IMR-90 (cell line): Measurements from ENCODE around the gene PPP1R14C. TPM values are rescaled to one million over a fixed set of nuclear protein-coding genes. Genes with fewer than 3 reads are reported as not detected.

Experiments
- ATAC-seq: fragments of 200-7000 bp; cut with Tn5 transposase; 2 replicates; pipeline ENCODE4 v1.9.1; 2020; ENCODE audit warnings: low read depth, mild to moderate bottlenecking, moderate library complexity
- BruUV-seq: library from RNA; stranded (reverse); fragments of 400-500 nt; replicated peaks from 2 replicates; lab custom pipeline; 2021; lab: Mats Ljungman, UMichigan
- CTCF ChIA-PET: fragments of 300-600 bp; formaldehyde crosslinking; extraction: SDS; loops from one replicate; lab custom pipeline; 2021; ENCODE audit warnings: antibody characterized with exemption; lab: Yijun Ruan, JAX
- POLR2A ChIA-PET: fragments of 300-600 bp; sonication (Branson Sonifier 250); formaldehyde crosslinking; loops from one replicate; lab custom pipeline; 2022; ENCODE audit warnings: antibody characterized with exemption; ENCODE audit not compliant: unreplicated experiment; lab: Charles Lee
- DNase-seq: peaks from one replicate; pipeline ENCODE4 v3.0.0; 2013
- H2AFZ ChIP-seq: replicated peaks from 2 replicates; pipeline ENCODE3; 2013; ENCODE audit warnings: low read length, mild to moderate bottlenecking; ENCODE audit not compliant: poor library complexity
- H2AK5ac ChIP-seq: 2 replicates; pipeline ENCODE4 v1.6.1; 2013; ENCODE audit warnings: low read depth, low read length, inconsistent platforms
- H2AK9ac ChIP-seq: replicated peaks from 2 replicates; pipeline ENCODE3; 2013; ENCODE audit warnings: mild to moderate bottlenecking, low read depth, low read length, moderate library complexity; ENCODE audit not compliant: poor library complexity
- H2BK120ac ChIP-seq: 2 replicates; pipeline ENCODE4 v1.6.1; 2013; ENCODE audit warnings: low read depth, low read length, inconsistent platforms
- H2BK15ac ChIP-seq: 3 replicates; pipeline ENCODE4 v1.6.1; 2013; ENCODE audit warnings: low read depth, low read length, inconsistent platforms
- H2BK20ac ChIP-seq: 2 replicates; pipeline ENCODE4 v1.6.1; 2013; ENCODE audit warnings: low read depth, mild to moderate bottlenecking, inconsistent platforms, low read length, moderate library complexity
- H2BK5ac ChIP-seq: 2 replicates; pipeline ENCODE4 v1.6.1; 2013; ENCODE audit warnings: mild to moderate bottlenecking, low read depth, low read length, inconsistent platforms; ENCODE audit not compliant: poor library complexity, severe bottlenecking
- H3K14ac ChIP-seq: replicated peaks from 2 replicates; pipeline ENCODE4 v1.6.1; 2013; ENCODE audit warnings: low read depth, low read length, inconsistent platforms
- H3K18ac ChIP-seq: 2 replicates; pipeline ENCODE4 v1.6.1; 2013; ENCODE audit warnings: low read depth, low read length, control low read depth
- H3K23ac ChIP-seq: 2 replicates; pipeline ENCODE4 v1.6.1; 2013; ENCODE audit warnings: low read depth, low read length, inconsistent platforms
- H3K27ac ChIP-seq: 2 replicates; pipeline ENCODE4 v1.5.1; 2013; ENCODE audit warnings: mild to moderate bottlenecking, control low read depth, low read length; ENCODE audit not compliant: insufficient read depth
- H3K27me3 ChIP-seq: 2 replicates; pipeline ENCODE4 v1.6.1; 2013; ENCODE audit warnings: low read length; ENCODE audit not compliant: control insufficient read depth, insufficient read depth
- H3K36me3 ChIP-seq: 2 replicates; pipeline ENCODE4 v1.6.1; 2013; ENCODE audit warnings: low read length, mixed read lengths; ENCODE audit not compliant: control insufficient read depth, insufficient read depth
- H3K4ac ChIP-seq: 2 replicates; pipeline ENCODE4 v1.6.1; 2013; ENCODE audit warnings: low read depth, low read length, inconsistent platforms
- H3K4me1 ChIP-seq: 2 replicates; pipeline ENCODE4 v1.6.1; 2013; ENCODE audit warnings: low read length, mixed read lengths; ENCODE audit not compliant: control insufficient read depth, insufficient read depth
- H3K4me2 ChIP-seq: 2 replicates; pipeline ENCODE4 v1.6.1; 2013; ENCODE audit warnings: low read depth, mild to moderate bottlenecking, control low read depth, low read length, moderate library complexity
- H3K4me3 ChIP-seq: 2 replicates; pipeline ENCODE4 v1.5.1; 2013; ENCODE audit warnings: low read depth, mild to moderate bottlenecking, control low read depth, low read length, moderate library complexity; ENCODE audit not compliant: insufficient read depth
- H3K56ac ChIP-seq: 2 replicates; pipeline ENCODE4 v1.6.1; 2013; ENCODE audit warnings: low read length, inconsistent platforms; ENCODE audit not compliant: insufficient read depth; ENCODE audit errors: extremely low read depth
- H3K79me1 ChIP-seq, 2 experiments: 2 replicates each; pipeline ENCODE4 v1.6.1; 2013; ENCODE audit warnings: low read length in 2 of 2, inconsistent platforms in 1 of 2, low read depth in 1 of 2
- H3K9ac ChIP-seq: 2 replicates; pipeline ENCODE4 v1.6.1; 2013; ENCODE audit warnings: low read depth, low read length, control low read depth
- H3K9me1 ChIP-seq: 2 replicates; pipeline ENCODE4 v1.6.1; 2013; ENCODE audit warnings: low read length, inconsistent platforms; ENCODE audit not compliant: insufficient read depth
- H3K9me3 ChIP-seq: 2 replicates; pipeline ENCODE4 v1.6.1; 2013; ENCODE audit warnings: low read length; ENCODE audit not compliant: control insufficient read depth, insufficient read depth
- H4K20me1 ChIP-seq: 2 replicates; pipeline ENCODE4 v1.6.1; 2013; ENCODE audit warnings: low read length, inconsistent platforms; ENCODE audit not compliant: insufficient read depth
- H4K5ac ChIP-seq: 2 replicates; pipeline ENCODE4 v1.6.1; 2013; ENCODE audit warnings: mild to moderate bottlenecking, low read depth, low read length, control low read depth
- H4K8ac ChIP-seq, 2 experiments: 2 replicates each; pipeline ENCODE4 v1.6.1; 2013; ENCODE audit warnings: low read depth in 2 of 2, low read length in 2 of 2, control low read depth in 1 of 2, inconsistent platforms in 1 of 2
- H4K91ac ChIP-seq: 2 replicates; pipeline ENCODE4 v1.6.1; 2013; ENCODE audit warnings: low read depth, low read length, inconsistent platforms; ENCODE audit not compliant: insufficient read depth
- BHLHE40 ChIP-seq: fragments of 150-350 bp; IDR thresholded peaks from 2 replicates; pipeline ENCODE4 v1.6.1; 2016; ENCODE audit warnings: mild to moderate bottlenecking, low read depth, low read length
- CHD1 ChIP-seq: IDR thresholded peaks from 2 replicates; pipeline ENCODE4 v1.6.1; 2012; ENCODE audit warnings: low read depth, low read length, improper control_type of control experiment
- MAZ ChIP-seq: IDR thresholded peaks from 2 replicates; pipeline ENCODE4 v1.6.1; 2012; ENCODE audit warnings: low read depth, mild to moderate bottlenecking, low read length, improper control_type of control experiment, moderate library complexity, borderline replicate concordance
- MXI1 ChIP-seq: IDR thresholded peaks from 2 replicates; pipeline ENCODE4 v1.6.1; 2012; ENCODE audit warnings: low read depth, mild to moderate bottlenecking, low read length, moderate library complexity, borderline replicate concordance
- NFE2L2 ChIP-seq: fragments of 150-350 bp; IDR thresholded peaks from 2 replicates; pipeline ENCODE4 v1.6.1; 2016; ENCODE audit warnings: low read depth, mild to moderate bottlenecking, low read length
- SMC3 ChIP-seq: fragments of 150-350 bp; IDR thresholded peaks from 2 replicates; pipeline ENCODE4 v1.6.1; 2016; ENCODE audit warnings: low read depth, mild to moderate bottlenecking, antibody characterized with exemption, low read length, moderate library complexity
- WGBS, 2 experiments: methylation state at CpG; one replicate each; pipeline versions ENCODE4 v1.1.5 to v1.1.7; 2013; ENCODE audit warnings: missing lambda C conversion rate in 2 of 2; ENCODE audit not compliant: insufficient read length in 1 of 2; ENCODE audit errors: extremely low coverage in 2 of 2; 5-methylcytosine and 5-hydroxymethylcytosine counted together
- dilution Hi-C: fragments of 300-500 bp; cut with HindIII; formaldehyde crosslinking; loops from one replicate; pipeline ENCODE4 v1.14.3; 2018; ENCODE audit warnings: low sequenced_read_pairs; ENCODE audit not compliant: unreplicated experiment
- in situ Hi-C: fragments of 300-500 bp; cut with MboI; formaldehyde crosslinking; loops from 3 replicates; pipeline ENCODE4 v1.14.3; 2019; ENCODE audit warnings: low sequenced_read_pairs, inconsistent platforms, mixed read lengths
- intact Hi-C: fragments of 100-400 bp; cut with micrococcal nuclease; formaldehyde crosslinking; loops from 2 replicates; pipeline ENCODE4 v1.10.0; 2022
- polyA plus RNA-seq, 3 experiments: library from polyadenylated mRNA; depleted of rRNA; stranded (reverse); fragments of >200 nt; gene quantifications; 2 replicates each; pipeline ENCODE4 v1.2.3, GENCODE V29; 2012; ENCODE audit warnings: low replicate concordance in 1 of 3
- total RNA-seq: library from RNA; depleted of rRNA; stranded (reverse); fragments of >200 nt; gene quantifications from 2 replicates; pipeline ENCODE4 v1.2.3, GENCODE V29; 2012
- TF ChIP-seq, protein P1 (sequence below): conservative IDR thresholded peaks from 2 replicates; pipeline ENCODE4 v1.5.1; 2012; ENCODE audit warnings: mild to moderate bottlenecking, low read depth, low read length, improper control_type of control experiment
- TF ChIP-seq, protein P2 (sequence below): fragments of 150-350 bp; IDR thresholded peaks from 2 replicates; pipeline ENCODE4 v1.6.1; 2017; ENCODE audit warnings: mild to moderate bottlenecking, antibody characterized with exemption, low read length, low read depth

PPP1R14C gene
- total and polyA plus RNA-seq, 2 of the 4 experiments (the other 2 are of a cell fraction) = not detected

DNA sequence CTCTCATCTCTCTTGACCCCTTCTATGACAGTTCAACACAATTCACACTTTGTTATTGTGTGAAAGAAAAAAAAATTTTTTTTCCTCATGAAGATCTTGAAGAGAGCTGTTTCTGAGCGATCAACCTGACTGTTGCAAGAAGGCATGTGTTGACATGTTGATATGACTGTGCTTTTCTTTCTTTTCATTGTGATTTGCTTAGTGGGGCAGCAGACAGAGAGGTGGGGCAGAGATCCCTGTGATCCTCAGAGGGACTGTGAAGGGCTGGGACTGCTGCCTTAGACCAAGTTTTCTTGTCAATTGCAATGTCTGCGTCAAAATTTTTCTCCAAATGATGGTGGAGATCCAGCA is 155.2 kb downstream of the PPP1R14C start:
- intact Hi-C loops (no loop called here), in situ Hi-C loops (no loop called here), dilution Hi-C loops (no loop called here)
- no TSS peak for BruUV-seq
- DNase-seq = no peak
- Histone ChIP-seq H4K20me1 (no peaks in the 10 kb centered on the region), H4K91ac (no peak overlapping the region), H2BK120ac (no peak overlapping the region), H2BK5ac (no peak overlapping the region), H4K8ac (no peak overlapping the region), H3K4me2 (no peak overlapping the region), H2AK9ac (no peak overlapping the region), H3K4me1 (no peaks in the 10 kb centered on the region), H3K23ac (no peak overlapping the region), H3K14ac (no peak overlapping the region), H2AK5ac (no peak overlapping the region), H3K9me1 (no peaks in the 10 kb centered on the region), H2BK20ac (no peak overlapping the region), H3K4ac (no peak overlapping the region), H4K5ac (no peak overlapping the region), H3K79me1 (no peaks in the 10 kb centered on the region), H3K27ac (no peak overlapping the region), H3K36me3 (no peaks in the 10 kb centered on the region), H3K27me3 (peaks cover 2% of the 10 kb centered on the region; the same call in 1 of the 2 replicates), H3K4me3 (no peak overlapping the region), H3K56ac (no peak overlapping the region), H2AFZ (no peak overlapping the region), H3K9ac (no peak overlapping the region), H2BK15ac (no peak overlapping the region), H3K9me3 (peaks cover 9% of the 10 kb centered on the region), H3K18ac (no peak overlapping the region)
- CTCF ChIA-PET = no interaction called here
- no CpG with 5 or more reads among the region's 2 CpGs for WGBS, 2 experiments
- POLR2A ChIA-PET = no interaction called here
- TF ChIP-seq SMC3 (no peak), MXI1 (no peak), MAZ (no peak), BHLHE40 (no peak), NFE2L2 (no peak), CHD1 (no peak)
- TF ChIP-seq, protein P1, sequence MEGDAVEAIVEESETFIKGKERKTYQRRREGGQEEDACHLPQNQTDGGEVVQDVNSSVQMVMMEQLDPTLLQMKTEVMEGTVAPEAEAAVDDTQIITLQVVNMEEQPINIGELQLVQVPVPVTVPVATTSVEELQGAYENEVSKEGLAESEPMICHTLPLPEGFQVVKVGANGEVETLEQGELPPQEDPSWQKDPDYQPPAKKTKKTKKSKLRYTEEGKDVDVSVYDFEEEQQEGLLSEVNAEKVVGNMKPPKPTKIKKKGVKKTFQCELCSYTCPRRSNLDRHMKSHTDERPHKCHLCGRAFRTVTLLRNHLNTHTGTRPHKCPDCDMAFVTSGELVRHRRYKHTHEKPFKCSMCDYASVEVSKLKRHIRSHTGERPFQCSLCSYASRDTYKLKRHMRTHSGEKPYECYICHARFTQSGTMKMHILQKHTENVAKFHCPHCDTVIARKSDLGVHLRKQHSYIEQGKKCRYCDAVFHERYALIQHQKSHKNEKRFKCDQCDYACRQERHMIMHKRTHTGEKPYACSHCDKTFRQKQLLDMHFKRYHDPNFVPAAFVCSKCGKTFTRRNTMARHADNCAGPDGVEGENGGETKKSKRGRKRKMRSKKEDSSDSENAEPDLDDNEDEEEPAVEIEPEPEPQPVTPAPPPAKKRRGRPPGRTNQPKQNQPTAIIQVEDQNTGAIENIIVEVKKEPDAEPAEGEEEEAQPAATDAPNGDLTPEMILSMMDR = no peak
- TF ChIP-seq, protein P2, sequence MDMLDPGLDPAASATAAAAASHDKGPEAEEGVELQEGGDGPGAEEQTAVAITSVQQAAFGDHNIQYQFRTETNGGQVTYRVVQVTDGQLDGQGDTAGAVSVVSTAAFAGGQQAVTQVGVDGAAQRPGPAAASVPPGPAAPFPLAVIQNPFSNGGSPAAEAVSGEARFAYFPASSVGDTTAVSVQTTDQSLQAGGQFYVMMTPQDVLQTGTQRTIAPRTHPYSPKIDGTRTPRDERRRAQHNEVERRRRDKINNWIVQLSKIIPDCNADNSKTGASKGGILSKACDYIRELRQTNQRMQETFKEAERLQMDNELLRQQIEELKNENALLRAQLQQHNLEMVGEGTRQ = no peak
- no peak for ATAC-seq
